Smooth muscle cell of the coronary artery (primary cell): Measurements from ENCODE around the gene TACR2. TPM values are rescaled to one million over a fixed set of nuclear protein-coding genes. Genes with fewer than 3 reads are reported as not detected.

Experiments
- total RNA-seq: library from RNA; depleted of rRNA; stranded (reverse); fragments of >200 nt; gene quantifications from 2 replicates; pipeline ENCODE4 v1.2.3, GENCODE V29; 2014; ENCODE audit warnings: low replicate concordance

The TACR2 gene
- 0.15 and 0.35 TPM in 2 replicates for total RNA-seq

DNA sequence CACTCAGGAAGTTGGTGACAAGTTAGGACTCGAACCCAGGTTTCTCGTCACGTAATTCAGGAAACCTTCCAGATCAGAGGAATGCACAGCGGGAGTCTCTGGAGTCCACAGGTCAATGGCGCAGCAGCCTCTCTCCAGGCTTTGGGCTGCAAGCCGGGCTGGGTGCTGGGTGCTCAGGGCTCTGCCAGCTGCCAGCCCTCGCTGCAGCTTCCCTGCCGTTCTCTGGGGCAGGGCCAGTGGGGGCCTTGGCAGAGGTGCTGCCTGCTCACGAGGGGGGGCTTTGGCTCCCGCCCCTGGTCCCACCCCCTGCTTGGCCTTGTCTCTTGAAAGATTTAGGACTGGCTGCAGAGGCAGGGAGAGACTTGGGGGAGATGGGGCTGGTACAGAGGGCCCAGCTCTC is at the start of gene TACR2:
Gene TACR2, minus strand, starts transcription at position 224 of the 400 bp plus-strand sequence. CDS start 595 bp downstream, outside the sequence.

GRCh38 chr10:69451209-69451783 is 34.6 kb upstream of the TACR2 start, which contains the start of gene TSPAN15:
TSS of gene TSPAN15 (plus strand) at chr10:69451465. CDS start at chr10:69451595, 130 bp downstream.

Other genes with a start within 250 kb of the TACR2 start
- 25.3 and 28.1 TPM in 2 replicates for gene SUPV3L1, start 236.7 kb downstream of the TACR2 start, total RNA-seq
- 0.35 and 1.1 TPM in 2 replicates for gene HKDC1, start 196.6 kb downstream of the TACR2 start, total RNA-seq
- 259 and 265 TPM in 2 replicates for gene HK1, start 138.4 kb downstream of the TACR2 start, total RNA-seq
- gene TSPAN15, start 34.5 kb upstream of the TACR2 start, total RNA-seq = 1.4 and 3.9 TPM in 2 replicates
- not detected in 2 replicates for gene NEUROG3, start 156.5 kb upstream of the TACR2 start, total RNA-seq
- 0.60 TPM in 1 of 2 replicates, not detected in the other for gene FAM241B, start 213.3 kb upstream of the TACR2 start, total RNA-seq